ENCODE measurements around the gene MSI2. TPM values are rescaled to one million over a fixed set of nuclear protein-coding genes. Genes with fewer than 3 reads are reported as not detected.
"Not testable (repeated sequence)": the region's sequence is repeated elsewhere in the genome, so short reads cannot be mapped to it uniquely, and the experiment has no call there.

Gene MSI2
- total RNA-seq, 2 donors from 2014 or later: 88.3 to 114 TPM

- Mint-ChIP-seq H3K27me3 (ENCODE audit: insufficient read depth) (no peaks in the 10 kb centered on the region), H3K9me3 (peaks cover 31% of the 10 kb centered on the region), H3K4me3 (no peak overlapping the region), H3K27ac (no peak overlapping the region), H3K36me3 (ENCODE audit: low read depth) (peaks cover 53% of the 10 kb centered on the region), H3K4me1 (peaks cover 25% of the 10 kb centered on the region)
- WGBS, 2 experiments (ENCODE audit: insufficient coverage in 1 of 2, insufficient read length in 1 of 2): 59% methylated on average over 4 of the region's 4 CpGs; no CpG with 5 or more reads in 1 of the 2 experiments
- peak overlapping the region; percentile 5 for H3K4me3 ChIP-seq (ENCODE audit: low read length)
- H3K27me3 ChIP-seq (ENCODE audit: control insufficient read depth, insufficient read depth, low read length, poor library complexity, severe bottlenecking): no peaks in the 10 kb centered on the region
- H3K4me1 ChIP-seq (ENCODE audit: control insufficient read depth, insufficient read depth, low read length): no peaks in the 10 kb centered on the region
- no peak for DNase-seq
- no peak overlapping the region for H3K9ac ChIP-seq (ENCODE audit: extremely low read depth, low read length, poor library complexity, severe bottlenecking)
- H3K36me3 ChIP-seq (ENCODE audit: control insufficient read depth, insufficient read depth, low read length): peaks cover 47% of the 10 kb centered on the region
- H3K27ac ChIP-seq (ENCODE audit: low read depth, low read length): peak overlapping the region; percentile 94
- TF ChIP-seq, protein P1, sequence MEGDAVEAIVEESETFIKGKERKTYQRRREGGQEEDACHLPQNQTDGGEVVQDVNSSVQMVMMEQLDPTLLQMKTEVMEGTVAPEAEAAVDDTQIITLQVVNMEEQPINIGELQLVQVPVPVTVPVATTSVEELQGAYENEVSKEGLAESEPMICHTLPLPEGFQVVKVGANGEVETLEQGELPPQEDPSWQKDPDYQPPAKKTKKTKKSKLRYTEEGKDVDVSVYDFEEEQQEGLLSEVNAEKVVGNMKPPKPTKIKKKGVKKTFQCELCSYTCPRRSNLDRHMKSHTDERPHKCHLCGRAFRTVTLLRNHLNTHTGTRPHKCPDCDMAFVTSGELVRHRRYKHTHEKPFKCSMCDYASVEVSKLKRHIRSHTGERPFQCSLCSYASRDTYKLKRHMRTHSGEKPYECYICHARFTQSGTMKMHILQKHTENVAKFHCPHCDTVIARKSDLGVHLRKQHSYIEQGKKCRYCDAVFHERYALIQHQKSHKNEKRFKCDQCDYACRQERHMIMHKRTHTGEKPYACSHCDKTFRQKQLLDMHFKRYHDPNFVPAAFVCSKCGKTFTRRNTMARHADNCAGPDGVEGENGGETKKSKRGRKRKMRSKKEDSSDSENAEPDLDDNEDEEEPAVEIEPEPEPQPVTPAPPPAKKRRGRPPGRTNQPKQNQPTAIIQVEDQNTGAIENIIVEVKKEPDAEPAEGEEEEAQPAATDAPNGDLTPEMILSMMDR (conservative IDR thresholded peaks at IDR 0.05): no peak
- peaks cover 39% of the 10 kb centered on the region for H3K9me3 ChIP-seq (ENCODE audit: control insufficient read depth, low read length)
Measured at GRCh38 chr17:57296231-57296630, 39.9 kb downstream of the MSI2 start.

DNA sequence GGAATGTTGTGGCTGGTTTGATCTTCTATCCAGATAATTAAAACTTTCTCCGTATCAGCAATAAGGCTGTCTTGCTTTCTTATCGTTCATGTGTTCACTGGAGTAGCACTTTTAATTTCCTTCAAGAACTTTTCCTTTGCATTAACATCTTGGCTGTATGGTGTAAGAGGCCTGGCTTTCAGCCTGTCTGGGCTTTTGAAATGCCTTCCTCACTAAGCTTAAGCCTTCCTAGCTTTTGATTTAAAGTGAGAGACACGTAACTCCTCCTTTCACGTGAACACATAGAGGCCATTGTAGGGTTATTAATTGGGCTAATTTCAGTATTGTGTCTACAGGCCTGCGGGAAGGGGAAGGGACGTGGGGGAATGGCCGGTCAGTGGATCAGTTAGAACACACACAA is 42.9 kb downstream of the MSI2 start:
- peaks cover 40% of the 10 kb centered on the region for H3K36me3 ChIP-seq (ENCODE audit: control insufficient read depth, insufficient read depth, low read length)
- WGBS, 2 experiments (ENCODE audit: insufficient coverage in 1 of 2, insufficient read length in 1 of 2): 85 to 94% methylated on average over 2 to 6 of the region's 7 CpGs
- Mint-ChIP-seq H3K27ac (no peak overlapping the region), H3K27me3 (ENCODE audit: insufficient read depth) (no peaks in the 10 kb centered on the region), H3K36me3 (ENCODE audit: low read depth) (peaks cover 61% of the 10 kb centered on the region), H3K4me1 (peaks cover 21% of the 10 kb centered on the region), H3K4me3 (no peak overlapping the region), H3K9me3 (peaks cover 31% of the 10 kb centered on the region)
- H3K9me3 ChIP-seq (ENCODE audit: control insufficient read depth, low read length): peaks cover 39% of the 10 kb centered on the region
- H3K9ac ChIP-seq (ENCODE audit: extremely low read depth, low read length, poor library complexity, severe bottlenecking): no peak overlapping the region
- H3K27ac ChIP-seq (ENCODE audit: low read depth, low read length): no peak overlapping the region
- no peak for DNase-seq
- TF ChIP-seq, protein P1 (conservative IDR thresholded peaks at IDR 0.05): no peak
- H3K4me3 ChIP-seq (ENCODE audit: low read length): peak overlapping the region; percentile 59
- no peaks in the 10 kb centered on the region for H3K27me3 ChIP-seq (ENCODE audit: control insufficient read depth, insufficient read depth, low read length, poor library complexity, severe bottlenecking)
- no peaks in the 10 kb centered on the region for H3K4me1 ChIP-seq (ENCODE audit: control insufficient read depth, insufficient read depth, low read length)

- Mint-ChIP-seq H3K9me3 (peaks cover 31% of the 10 kb centered on the region), H3K36me3 (ENCODE audit: low read depth) (peaks cover 61% of the 10 kb centered on the region)
- peaks cover 40% of the 10 kb centered on the region for H3K36me3 ChIP-seq (ENCODE audit: control insufficient read depth, insufficient read depth, low read length)
- WGBS, 2 experiments (ENCODE audit: insufficient coverage in 1 of 2, insufficient read length in 1 of 2): 88 to 95% methylated on average over 6 to 7 of the region's 7 CpGs
- not testable (repeated sequence) for H3K27me3 ChIP-seq (ENCODE audit: control insufficient read depth, insufficient read depth, low read length, poor library complexity, severe bottlenecking); H3K9ac ChIP-seq (ENCODE audit: extremely low read depth, low read length, poor library complexity, severe bottlenecking); H3K4me3 Mint-ChIP-seq; H3K4me3 ChIP-seq (ENCODE audit: low read length); H3K27ac ChIP-seq (ENCODE audit: low read depth, low read length); H3K27me3 Mint-ChIP-seq (ENCODE audit: insufficient read depth); H3K27ac Mint-ChIP-seq; H3K4me1 ChIP-seq (ENCODE audit: control insufficient read depth, insufficient read depth, low read length); DNase-seq; H3K4me1 Mint-ChIP-seq
- H3K9me3 ChIP-seq (ENCODE audit: control insufficient read depth, low read length): peaks cover 39% of the 10 kb centered on the region
Measured at GRCh38 chr17:57300592-57300991, 44.3 kb downstream of the MSI2 start.

All from endodermal cell (in vitro differentiated cells).